Ishikawa (cell line): ENCODE results near the gene ITPR2.

Experiments
- CEBPB ChIP-seq: IDR thresholded peaks from 2 replicates; pipeline ENCODE4 v1.6.1; 2012
- CREB1 ChIP-seq: IDR thresholded peaks from 2 replicates; pipeline ENCODE4 v1.6.1; 2012; ENCODE audit warnings: low read depth
- EGR1 ChIP-seq: IDR thresholded peaks from 2 replicates; pipeline ENCODE4 v1.6.1; 2012
- EP300 ChIP-seq: IDR thresholded peaks from 2 replicates; pipeline ENCODE4 v1.6.1; 2012; ENCODE audit warnings: borderline replicate concordance
- FOXM1 ChIP-seq: IDR thresholded peaks from 2 replicates; pipeline ENCODE4 v1.6.1; 2012; ENCODE audit warnings: low read depth, borderline replicate concordance
- MAX ChIP-seq: IDR thresholded peaks from 2 replicates; pipeline ENCODE4 v1.6.1; 2012
- NFIC ChIP-seq: IDR thresholded peaks from 2 replicates; pipeline ENCODE4 v1.6.1; 2012
- RAD21 ChIP-seq: IDR thresholded peaks from 2 replicates; pipeline ENCODE4 v1.6.1; 2012; ENCODE audit warnings: low read depth
- REST ChIP-seq: IDR thresholded peaks from 2 replicates; pipeline ENCODE4 v1.6.1; 2012; ENCODE audit warnings: low read depth, mild to moderate bottlenecking
- TAF1 ChIP-seq: IDR thresholded peaks from 2 replicates; pipeline ENCODE4 v1.6.1; 2012; ENCODE audit warnings: low read depth, mild to moderate bottlenecking
- TCF12 ChIP-seq: IDR thresholded peaks from 2 replicates; pipeline ENCODE4 v1.6.1; 2012; ENCODE audit warnings: low read depth
- TEAD4 ChIP-seq: IDR thresholded peaks from 2 replicates; pipeline ENCODE4 v1.6.1; 2012
- USF1 ChIP-seq: IDR thresholded peaks from 2 replicates; pipeline ENCODE4 v1.6.1; 2012
- YY1 ChIP-seq: IDR thresholded peaks from 2 replicates; pipeline ENCODE4 v1.6.1; 2012; ENCODE audit warnings: low read depth
- ZBTB7A ChIP-seq: IDR thresholded peaks from 2 replicates; pipeline ENCODE4 v1.6.1; 2012; ENCODE audit warnings: low read depth

Gene ITPR2

GRCh38 chr12:26341491-26341890 lies 491.5 kb downstream of the ITPR2 start:
- TF ChIP-seq CREB1 = no peak
- no peak for TF ChIP-seq EGR1
- no peak for TF ChIP-seq TCF12
- TF ChIP-seq MAX = no peak
- no peak for TF ChIP-seq USF1
- TF ChIP-seq TEAD4 = no peak
- no peak for TF ChIP-seq FOXM1
- TF ChIP-seq YY1 = no peak
- no peak for TF ChIP-seq NFIC
- TF ChIP-seq TAF1 = no peak
- no peak for TF ChIP-seq RAD21
- TF ChIP-seq CEBPB = no peak
- TF ChIP-seq REST = no peak
- no peak for TF ChIP-seq ZBTB7A

GRCh38 chr12:26340649-26341048 lies 492.3 kb downstream of the ITPR2 start:
- TF ChIP-seq FOXM1 = no peak
- TF ChIP-seq YY1 = no peak
- TF ChIP-seq CEBPB = no peak
- no peak for TF ChIP-seq MAX
- no peak for TF ChIP-seq ZBTB7A
- no peak for TF ChIP-seq RAD21
- TF ChIP-seq USF1 = no peak
- no peak for TF ChIP-seq EP300
- no peak for TF ChIP-seq CREB1
- TF ChIP-seq TEAD4 = no peak
- TF ChIP-seq EGR1 = no peak
- TF ChIP-seq TAF1 = no peak

- TF ChIP-seq NFIC (no peak), EP300 (no peak), ZBTB7A (no peak), CREB1 (no peak), YY1 (no peak), MAX (no peak), TAF1 (no peak), USF1 (no peak), REST (no peak), TCF12 (no peak), FOXM1 (no peak), TEAD4 (no peak), EGR1 (no peak), RAD21 (no peak)
Measured at GRCh38 chr12:26339976-26340375, 493.0 kb downstream of the ITPR2 start.

- no peak for TF ChIP-seq FOXM1
Measured at GRCh38 chr12:26338586-26339572, 494.1 kb downstream of the ITPR2 start.

- TF ChIP-seq NFIC (no peak), CREB1 (no peak), USF1 (no peak), YY1 (no peak), TAF1 (no peak), TEAD4 (no peak), RAD21 (no peak), FOXM1 (no peak), MAX (no peak), ZBTB7A (no peak)
Measured at GRCh38 chr12:26335651-26336050, 497.3 kb downstream of the ITPR2 start.
